ENCODE results near the gene PDS5B.
A peak's percentile ranks its signal among the peaks of the same experiment; 100 is the strongest.

Gene PDS5B, protein sequence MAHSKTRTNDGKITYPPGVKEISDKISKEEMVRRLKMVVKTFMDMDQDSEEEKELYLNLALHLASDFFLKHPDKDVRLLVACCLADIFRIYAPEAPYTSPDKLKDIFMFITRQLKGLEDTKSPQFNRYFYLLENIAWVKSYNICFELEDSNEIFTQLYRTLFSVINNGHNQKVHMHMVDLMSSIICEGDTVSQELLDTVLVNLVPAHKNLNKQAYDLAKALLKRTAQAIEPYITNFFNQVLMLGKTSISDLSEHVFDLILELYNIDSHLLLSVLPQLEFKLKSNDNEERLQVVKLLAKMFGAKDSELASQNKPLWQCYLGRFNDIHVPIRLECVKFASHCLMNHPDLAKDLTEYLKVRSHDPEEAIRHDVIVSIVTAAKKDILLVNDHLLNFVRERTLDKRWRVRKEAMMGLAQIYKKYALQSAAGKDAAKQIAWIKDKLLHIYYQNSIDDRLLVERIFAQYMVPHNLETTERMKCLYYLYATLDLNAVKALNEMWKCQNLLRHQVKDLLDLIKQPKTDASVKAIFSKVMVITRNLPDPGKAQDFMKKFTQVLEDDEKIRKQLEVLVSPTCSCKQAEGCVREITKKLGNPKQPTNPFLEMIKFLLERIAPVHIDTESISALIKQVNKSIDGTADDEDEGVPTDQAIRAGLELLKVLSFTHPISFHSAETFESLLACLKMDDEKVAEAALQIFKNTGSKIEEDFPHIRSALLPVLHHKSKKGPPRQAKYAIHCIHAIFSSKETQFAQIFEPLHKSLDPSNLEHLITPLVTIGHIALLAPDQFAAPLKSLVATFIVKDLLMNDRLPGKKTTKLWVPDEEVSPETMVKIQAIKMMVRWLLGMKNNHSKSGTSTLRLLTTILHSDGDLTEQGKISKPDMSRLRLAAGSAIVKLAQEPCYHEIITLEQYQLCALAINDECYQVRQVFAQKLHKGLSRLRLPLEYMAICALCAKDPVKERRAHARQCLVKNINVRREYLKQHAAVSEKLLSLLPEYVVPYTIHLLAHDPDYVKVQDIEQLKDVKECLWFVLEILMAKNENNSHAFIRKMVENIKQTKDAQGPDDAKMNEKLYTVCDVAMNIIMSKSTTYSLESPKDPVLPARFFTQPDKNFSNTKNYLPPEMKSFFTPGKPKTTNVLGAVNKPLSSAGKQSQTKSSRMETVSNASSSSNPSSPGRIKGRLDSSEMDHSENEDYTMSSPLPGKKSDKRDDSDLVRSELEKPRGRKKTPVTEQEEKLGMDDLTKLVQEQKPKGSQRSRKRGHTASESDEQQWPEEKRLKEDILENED (N-terminal part only)

DNA sequence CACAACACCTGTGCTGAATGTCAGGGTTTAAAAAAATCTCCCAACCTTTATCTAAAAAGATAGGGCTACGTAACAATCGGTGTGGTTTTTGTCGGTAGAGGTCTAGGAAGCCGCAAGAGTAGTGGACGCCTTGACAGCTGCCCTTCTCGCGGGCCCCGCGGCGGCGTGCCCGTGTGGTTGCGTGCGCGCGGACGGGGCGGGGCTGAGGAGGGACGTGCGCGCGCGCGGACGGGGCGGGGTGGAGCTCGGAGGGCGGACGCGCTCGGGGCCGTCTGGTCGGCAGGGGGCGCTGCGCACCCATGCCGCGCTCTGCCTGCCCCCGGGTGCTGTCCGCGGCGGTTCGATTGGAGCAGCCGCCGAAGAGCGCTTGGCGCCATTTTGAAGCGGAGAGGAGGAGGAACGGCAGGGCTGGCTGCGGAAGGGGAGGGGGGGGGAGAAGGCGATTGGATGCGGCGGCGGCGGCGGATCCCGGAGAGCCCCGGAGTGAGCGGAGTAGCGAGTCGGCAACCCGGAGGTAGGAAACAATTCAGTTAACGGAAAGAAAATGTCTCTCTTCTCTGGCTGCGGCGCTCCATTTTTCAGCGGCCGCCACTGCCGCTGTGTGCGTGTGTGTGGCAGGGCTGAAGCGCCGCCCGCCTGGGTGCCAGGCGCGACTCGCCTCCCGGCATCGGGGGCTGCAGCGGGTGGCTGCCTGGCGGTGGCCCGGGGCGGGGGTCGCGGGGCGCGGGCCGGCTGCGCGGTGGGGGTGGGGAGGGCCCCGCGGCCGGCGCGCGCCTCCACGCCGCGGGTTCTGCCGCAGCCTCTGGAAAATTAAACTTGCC lies at the start of gene PDS5B:
PDS5B (plus strand) TSS at position 373 of the 821 bp plus-strand sequence. CDS start 62,321 bp downstream, outside the sequence.
- TF ChIP-seq ZFX (IDR thresholded peaks at IDR 0.05), result peak; percentile 49; the same call in 1 of the 2 replicates
- TF ChIP-seq, protein P1, sequence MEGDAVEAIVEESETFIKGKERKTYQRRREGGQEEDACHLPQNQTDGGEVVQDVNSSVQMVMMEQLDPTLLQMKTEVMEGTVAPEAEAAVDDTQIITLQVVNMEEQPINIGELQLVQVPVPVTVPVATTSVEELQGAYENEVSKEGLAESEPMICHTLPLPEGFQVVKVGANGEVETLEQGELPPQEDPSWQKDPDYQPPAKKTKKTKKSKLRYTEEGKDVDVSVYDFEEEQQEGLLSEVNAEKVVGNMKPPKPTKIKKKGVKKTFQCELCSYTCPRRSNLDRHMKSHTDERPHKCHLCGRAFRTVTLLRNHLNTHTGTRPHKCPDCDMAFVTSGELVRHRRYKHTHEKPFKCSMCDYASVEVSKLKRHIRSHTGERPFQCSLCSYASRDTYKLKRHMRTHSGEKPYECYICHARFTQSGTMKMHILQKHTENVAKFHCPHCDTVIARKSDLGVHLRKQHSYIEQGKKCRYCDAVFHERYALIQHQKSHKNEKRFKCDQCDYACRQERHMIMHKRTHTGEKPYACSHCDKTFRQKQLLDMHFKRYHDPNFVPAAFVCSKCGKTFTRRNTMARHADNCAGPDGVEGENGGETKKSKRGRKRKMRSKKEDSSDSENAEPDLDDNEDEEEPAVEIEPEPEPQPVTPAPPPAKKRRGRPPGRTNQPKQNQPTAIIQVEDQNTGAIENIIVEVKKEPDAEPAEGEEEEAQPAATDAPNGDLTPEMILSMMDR (conservative IDR thresholded peaks at IDR 0.05), result peak; percentile 100
- peak within 1 kb of the TSS; percentile 96 for H3K27ac ChIP-seq

DNA sequence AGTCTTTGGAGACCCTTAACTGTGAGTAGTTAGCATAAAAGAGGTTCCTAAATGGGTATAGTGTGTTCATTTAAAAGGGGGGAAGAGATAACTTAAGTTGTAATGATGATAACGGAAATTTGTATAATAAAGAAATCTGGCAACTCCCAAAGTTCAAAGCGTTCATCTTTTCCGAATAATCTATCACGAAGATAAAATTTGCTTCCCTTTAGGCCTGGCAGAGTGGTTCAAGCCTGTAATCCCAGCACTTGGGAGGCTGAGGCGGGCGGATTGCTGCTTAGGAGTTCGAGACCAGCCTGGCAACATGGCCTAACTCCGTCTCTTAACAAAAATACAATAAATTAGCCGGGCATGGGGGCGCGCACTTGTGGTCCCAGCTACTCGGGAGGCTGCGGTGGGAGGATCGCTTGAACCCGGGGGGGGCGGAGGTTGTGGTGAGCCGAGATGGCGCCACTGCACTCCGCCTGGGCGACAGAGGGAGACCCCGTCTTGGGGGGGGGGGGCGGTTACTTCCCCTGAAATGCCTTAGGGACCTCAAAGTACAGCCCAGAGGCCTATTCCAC lies 48.6 kb upstream of the PDS5B start:
- H3K27ac ChIP-seq, result peak overlapping the region; percentile 85

DNA sequence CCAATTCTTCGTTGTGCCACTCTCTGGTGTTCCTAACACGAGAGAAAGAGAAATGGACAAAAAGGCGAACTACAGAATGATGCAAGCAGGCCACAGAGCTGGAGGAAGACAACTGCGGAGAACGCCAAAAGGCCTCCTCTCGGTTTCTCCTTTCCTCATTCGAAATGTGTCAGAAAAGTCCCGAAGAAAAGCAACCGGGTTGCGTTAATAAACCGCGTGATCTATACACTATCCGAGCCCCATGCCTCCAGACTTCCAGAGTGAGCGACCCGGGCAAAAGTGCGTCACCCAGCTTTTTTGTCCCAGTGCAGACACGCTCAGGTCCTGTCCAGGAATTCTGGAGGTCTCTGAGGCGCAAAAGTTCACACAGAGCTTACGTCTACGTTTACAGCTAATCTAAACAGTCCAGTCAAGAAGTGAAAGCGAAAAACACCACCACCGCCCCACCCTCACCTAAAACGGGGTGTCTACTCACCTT lies 48.1 kb upstream of the PDS5B start:
- TF ChIP-seq ZFX (IDR thresholded peaks at IDR 0.05), result peak; percentile 78
- TF ChIP-seq, protein P1 (conservative IDR thresholded peaks at IDR 0.05), result no peak
- H3K27ac ChIP-seq, result peak overlapping the region; percentile 85

More for the DNA sequence above, 48.6 kb upstream of the PDS5B start:
- no peak for TF ChIP-seq ZFX (IDR thresholded peaks at IDR 0.05)

DNA sequence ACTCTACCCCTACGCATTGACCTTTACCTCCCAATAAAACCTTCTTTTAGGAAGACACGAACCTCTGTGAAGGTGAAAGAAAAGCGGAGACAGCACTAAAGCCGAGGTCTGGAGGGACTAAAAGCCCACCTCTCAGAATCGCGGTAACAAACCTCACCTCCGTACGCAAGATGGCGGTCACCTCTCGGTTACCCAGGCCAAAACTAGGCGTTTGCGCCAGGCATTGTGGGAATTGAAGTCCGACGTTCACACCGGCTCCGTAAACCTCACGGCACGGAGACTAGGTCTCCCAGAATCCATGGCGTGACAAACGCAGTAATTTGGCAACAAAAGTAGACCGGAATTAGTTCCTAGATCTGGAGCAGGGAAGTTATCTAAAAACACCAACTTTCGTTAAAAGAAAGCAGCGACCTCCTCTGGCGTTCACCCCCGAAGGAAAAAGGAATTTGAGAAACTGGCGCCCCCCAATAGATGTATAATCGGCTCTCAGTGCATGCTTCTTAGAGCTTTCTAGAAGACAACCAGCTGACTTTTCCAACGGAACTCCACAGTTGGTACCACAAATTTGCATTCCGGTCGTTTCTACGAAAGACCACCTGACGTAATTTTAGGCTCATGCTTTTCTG lies 47.5 kb upstream of the PDS5B start, which contains the start of gene N4BP2L2:
N4BP2L2 (minus strand) TSS at position 175 of the 626 bp plus-strand sequence. CDS start 1,768 bp downstream, outside the sequence.
- TF ChIP-seq, protein P1 (conservative IDR thresholded peaks at IDR 0.05), result peak; percentile 30
- no peak for TF ChIP-seq ZFX (IDR thresholded peaks at IDR 0.05)
- H3K27ac ChIP-seq, result peak within 1 kb of the TSS; percentile 85

DNA sequence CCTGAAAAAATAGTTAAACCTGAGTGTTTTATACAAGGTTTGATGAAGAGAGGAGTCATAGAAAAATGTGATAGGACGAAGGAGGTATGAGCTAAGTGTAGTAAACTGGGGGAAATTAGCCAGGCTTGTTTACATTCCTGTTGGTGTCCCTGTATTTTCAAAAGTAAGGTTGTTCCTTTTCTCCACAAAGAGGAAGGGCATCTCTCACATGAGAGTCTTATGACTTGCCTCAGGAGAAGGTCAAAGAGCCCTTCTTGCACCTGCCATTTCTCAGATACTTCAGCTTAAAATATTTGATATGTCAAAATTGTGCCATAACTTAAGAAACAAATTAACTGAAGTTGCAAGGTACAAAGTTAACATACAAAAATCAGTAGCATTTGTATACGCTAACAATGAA lies 44.0 kb upstream of the PDS5B start:
- no peak overlapping the region for H3K27ac ChIP-seq
- TF ChIP-seq ZFX (IDR thresholded peaks at IDR 0.05), result no peak
- TF ChIP-seq, protein P1 (conservative IDR thresholded peaks at IDR 0.05), result no peak

DNA sequence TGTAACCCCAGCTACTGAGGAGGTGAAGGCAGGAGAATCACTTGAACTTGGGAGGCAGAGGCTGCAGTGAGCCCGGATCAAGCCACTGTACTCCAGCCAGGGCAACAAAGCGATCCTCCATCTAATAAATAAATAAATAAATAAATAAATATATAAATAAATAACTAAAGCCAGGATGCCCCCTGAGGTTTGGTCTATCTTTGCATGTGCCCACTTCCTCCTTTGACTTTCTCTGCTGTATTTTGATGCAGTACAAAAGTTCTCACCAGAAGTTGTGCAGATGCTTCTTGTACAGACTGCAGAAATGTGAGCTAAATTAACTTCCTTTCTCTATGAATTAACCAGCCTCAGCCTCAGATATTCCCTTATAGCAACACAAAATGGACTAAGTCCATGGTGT lies 41.2 kb upstream of the PDS5B start:
- no peak overlapping the region for H3K27ac ChIP-seq
- no peak for TF ChIP-seq ZFX (IDR thresholded peaks at IDR 0.05)
- TF ChIP-seq, protein P1 (conservative IDR thresholded peaks at IDR 0.05), result no peak
